ENCODE measurements around the gene TOGARAM2.
"Not testable (repeated sequence)": the region's sequence is repeated elsewhere in the genome, so short reads cannot be mapped to it uniquely, and the experiment has no call there.

TOGARAM2 gene

DNA sequence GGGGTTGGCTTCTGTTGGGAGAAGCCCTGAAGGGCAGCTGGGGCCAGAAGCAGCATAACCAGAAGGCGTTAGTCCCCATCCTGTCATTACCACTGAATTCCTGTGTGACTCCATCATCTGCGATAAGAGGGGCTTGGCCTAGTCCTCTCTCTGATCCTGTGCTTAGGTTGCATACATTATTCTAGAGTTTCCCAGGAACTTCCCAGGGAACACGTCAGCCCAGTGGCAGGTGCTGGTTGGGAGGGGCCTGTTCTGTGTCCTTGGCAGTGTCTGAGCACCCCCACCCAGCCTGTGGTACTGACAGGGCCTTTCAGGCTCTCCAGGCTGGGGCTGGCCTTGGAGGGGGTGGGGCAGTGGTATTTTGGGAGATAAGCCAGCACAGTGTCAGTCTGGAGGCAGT, 4.5 kb upstream of the TOGARAM2 start:
- TF ChIP-seq, protein P1, sequence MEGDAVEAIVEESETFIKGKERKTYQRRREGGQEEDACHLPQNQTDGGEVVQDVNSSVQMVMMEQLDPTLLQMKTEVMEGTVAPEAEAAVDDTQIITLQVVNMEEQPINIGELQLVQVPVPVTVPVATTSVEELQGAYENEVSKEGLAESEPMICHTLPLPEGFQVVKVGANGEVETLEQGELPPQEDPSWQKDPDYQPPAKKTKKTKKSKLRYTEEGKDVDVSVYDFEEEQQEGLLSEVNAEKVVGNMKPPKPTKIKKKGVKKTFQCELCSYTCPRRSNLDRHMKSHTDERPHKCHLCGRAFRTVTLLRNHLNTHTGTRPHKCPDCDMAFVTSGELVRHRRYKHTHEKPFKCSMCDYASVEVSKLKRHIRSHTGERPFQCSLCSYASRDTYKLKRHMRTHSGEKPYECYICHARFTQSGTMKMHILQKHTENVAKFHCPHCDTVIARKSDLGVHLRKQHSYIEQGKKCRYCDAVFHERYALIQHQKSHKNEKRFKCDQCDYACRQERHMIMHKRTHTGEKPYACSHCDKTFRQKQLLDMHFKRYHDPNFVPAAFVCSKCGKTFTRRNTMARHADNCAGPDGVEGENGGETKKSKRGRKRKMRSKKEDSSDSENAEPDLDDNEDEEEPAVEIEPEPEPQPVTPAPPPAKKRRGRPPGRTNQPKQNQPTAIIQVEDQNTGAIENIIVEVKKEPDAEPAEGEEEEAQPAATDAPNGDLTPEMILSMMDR (conservative IDR thresholded peaks at IDR 0.05; ENCODE audit: low read depth, low read length): no peak
- peak; percentile 66 for DNase-seq (ENCODE audit: low read depth)
- no peak overlapping the region for H3K4me3 ChIP-seq (ENCODE audit: low read length)

DNA sequence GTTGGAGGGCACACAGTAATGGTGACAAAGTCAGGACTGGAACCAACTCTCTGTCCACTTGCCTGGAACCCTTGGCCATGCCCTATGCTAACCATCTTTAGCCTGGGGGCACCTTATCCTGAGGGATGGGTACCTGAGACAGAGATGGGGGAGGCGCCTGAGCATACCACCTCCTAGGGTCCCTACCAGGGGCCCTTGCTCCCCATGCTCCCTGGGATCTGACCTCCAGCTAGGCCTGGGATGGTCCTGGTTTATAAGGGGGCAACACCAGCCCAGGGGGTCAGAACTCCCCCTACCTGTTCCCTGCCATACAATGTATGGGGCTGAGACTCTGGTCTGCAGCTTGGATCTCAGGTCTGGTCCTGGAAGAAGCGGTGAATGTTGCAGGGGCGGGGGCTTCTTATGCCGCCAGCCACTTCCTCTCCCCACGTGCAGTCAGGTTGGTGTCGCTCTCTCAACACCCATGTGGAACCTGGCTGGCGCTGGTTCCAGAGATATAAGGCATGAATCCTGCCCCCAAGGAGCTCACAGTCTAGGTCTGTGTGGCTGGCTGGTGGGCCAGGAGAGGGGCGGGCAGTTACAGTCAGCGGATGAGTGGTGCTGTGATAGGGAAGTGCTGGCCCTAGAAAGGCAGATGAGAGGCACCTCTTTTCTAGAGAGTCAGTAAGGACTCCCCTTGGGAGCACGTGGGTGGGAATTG, 3.8 kb upstream of the TOGARAM2 start:
- TF ChIP-seq, protein P1 (conservative IDR thresholded peaks at IDR 0.05; ENCODE audit: low read depth, low read length): no peak
- DNase-seq (ENCODE audit: low read depth): no peak
- H3K4me3 ChIP-seq (ENCODE audit: low read length): no peak overlapping the region

DNA sequence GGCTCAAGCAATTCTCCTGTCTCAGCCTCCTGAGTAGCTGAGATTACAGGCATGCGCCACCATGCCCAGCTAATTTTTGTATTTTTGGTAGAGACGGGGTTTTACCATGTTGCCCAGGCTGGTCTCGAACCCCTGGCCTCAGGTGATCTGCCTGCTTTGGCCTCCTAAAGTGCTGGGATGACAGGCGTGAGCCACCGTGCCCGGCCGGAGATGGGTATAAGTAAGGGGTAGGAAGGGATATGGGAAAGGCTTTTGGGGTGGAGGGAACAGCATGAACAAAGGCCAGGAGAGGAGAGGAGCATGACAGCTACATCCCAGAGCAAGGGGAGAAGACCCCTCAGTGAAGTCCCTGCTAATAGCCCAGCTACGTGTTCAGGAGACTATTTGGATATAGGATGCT, 3.1 kb upstream of the TOGARAM2 start:
- H3K4me3 ChIP-seq (ENCODE audit: low read length); DNase-seq (ENCODE audit: low read depth): not testable (repeated sequence)

DNA sequence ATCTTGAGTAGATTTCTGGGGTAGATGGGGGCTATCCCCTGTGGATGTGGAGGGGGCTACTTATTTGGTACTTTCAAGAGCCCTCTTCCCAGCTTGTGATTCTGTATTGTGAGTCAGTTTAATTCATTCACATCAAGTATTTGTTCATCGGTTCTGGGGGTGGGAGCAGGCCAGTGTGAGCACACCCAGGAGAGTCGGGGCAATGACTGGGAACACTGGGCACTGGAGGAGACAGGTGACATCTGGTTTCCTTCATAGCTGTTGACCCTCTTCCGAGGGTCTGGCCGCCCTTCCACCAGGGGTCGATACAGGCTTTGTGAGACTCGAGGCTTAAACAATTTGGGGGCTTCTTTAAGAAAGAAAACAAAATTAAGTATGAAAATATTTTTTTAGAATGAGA, 2.5 kb upstream of the TOGARAM2 start:
- TF ChIP-seq, protein P1 (conservative IDR thresholded peaks at IDR 0.05; ENCODE audit: low read depth, low read length): no peak
- no peak overlapping the region for H3K4me3 ChIP-seq (ENCODE audit: low read length)
- DNase-seq (ENCODE audit: low read depth): no peak

DNA sequence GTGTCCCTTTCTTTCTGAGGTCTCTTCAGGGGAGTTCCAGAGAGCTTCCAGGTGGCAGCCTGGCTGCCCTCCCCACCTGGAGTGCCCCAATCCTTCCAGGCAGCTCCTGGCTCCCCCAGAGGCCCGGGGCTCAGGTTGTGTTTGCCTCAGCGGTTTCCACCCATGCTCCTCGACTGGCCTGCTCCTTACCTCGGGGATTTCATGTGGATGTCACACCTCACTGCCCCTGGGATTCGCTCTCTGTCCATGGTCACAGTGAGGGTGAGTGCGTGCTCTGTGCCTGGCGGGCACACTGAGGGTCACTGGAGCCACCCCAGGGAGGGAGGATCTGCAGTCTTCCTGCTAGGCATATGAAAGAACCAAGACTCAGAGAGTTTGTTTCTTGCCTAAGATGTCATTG, 2.1 kb upstream of the TOGARAM2 start:
- TF ChIP-seq, protein P1 (conservative IDR thresholded peaks at IDR 0.05; ENCODE audit: low read depth, low read length): no peak
- no peak overlapping the region for H3K4me3 ChIP-seq (ENCODE audit: low read length)

DNA sequence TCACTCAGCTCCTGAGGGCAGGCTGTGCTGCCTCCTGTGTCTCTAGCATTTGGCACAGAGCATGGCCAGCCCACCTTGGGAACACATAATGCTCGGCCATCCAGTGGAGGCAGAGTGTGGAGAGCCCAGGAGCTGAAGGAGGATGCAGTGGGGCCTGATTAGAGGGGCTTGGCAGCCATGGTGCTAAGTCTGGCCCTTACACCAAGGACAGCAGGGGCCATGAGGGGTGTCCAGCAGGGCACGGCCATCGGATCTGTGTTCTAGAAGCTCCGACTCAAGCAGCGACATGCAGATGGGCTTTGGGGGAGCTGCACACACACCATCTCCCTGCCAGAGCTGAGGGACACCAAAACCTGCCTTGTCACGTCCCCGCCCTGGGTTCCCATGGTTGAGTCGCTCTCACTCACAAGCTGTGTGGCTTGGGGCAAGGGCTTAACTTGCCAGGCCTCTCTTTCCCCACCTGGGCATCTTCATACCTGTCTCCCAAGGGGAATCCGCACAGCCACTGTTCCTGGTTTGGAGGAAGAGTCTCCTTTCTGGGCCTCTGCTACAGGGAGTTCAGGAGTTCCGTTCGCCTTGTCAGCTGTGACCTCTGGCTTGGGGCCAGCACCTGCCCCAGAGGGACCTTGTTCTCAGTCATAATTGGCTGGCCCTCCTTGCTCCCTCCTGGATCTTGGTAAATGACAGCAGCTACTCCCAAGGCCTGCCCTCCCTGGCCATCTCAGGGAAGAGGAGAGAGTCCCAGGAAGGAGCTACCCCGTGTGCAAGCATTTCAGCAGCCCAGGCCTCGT, 1.3 kb upstream of the TOGARAM2 start:
- TF ChIP-seq, protein P1 (conservative IDR thresholded peaks at IDR 0.05; ENCODE audit: low read depth, low read length): no peak
- no peak for DNase-seq (ENCODE audit: low read depth)
- no peak overlapping the region for H3K4me3 ChIP-seq (ENCODE audit: low read length)

More for the DNA sequence above, 2.1 kb upstream of the TOGARAM2 start:
- no peak for DNase-seq (ENCODE audit: low read depth)

DNA sequence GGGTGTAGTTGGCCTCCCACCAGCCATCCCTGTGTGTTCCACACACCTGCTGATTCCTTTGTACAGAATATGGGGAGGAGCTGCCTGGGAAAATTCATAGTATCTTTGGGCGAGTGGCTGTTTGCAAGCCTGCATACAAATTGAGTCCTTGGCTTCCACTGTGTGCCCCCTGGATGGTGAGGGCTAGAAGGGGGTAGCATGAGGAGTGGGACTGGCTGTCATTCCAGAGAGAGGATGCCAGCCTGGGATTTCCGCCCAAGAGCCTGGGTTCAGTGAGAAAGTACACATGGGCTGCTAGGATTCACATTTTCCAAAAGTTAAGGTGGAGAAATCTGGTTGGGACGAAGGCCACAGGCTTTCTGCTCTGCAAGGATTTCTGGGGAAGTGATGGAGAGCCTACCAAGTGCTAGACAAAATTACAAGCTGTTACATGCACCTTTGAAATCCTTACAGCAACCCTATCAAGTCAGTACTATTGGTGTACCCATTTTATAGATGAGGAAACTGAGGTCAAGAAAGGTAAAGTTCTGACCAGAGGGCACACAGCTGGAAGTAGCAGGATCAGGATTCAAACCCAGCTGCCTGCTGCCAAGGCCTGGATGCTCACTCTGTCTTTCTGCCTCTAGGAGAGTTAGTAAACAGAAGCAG, 606 bp upstream of the TOGARAM2 start:
- H3K4me3 ChIP-seq (ENCODE audit: low read length): no peak overlapping the region
- DNase-seq (ENCODE audit: low read depth): no peak
- TF ChIP-seq, protein P1 (conservative IDR thresholded peaks at IDR 0.05; ENCODE audit: low read depth, low read length): no peak

Measured in retinal pigment epithelial cell (primary cell).